ENCODE results near the gene OPN3.

The OPN3 gene

GRCh38 chr1:241617426-241617825 lies 22.7 kb downstream of the OPN3 start:
- DNase-seq = no peak

- DNase-seq = no peak
These were observed 24.9 kb downstream of the OPN3 start for GRCh38 chr1:241615043-241615974.

GRCh38 chr1:241614572-241614971 lies 25.6 kb downstream of the OPN3 start:
- no peak for DNase-seq

- no peak for DNase-seq
These were observed 26.0 kb downstream of the OPN3 start for GRCh38 chr1:241614144-241614543.

- no peak for DNase-seq
These were observed 27.4 kb downstream of the OPN3 start for GRCh38 chr1:241612533-241613477.

- no peak for DNase-seq
These were observed 28.4 kb downstream of the OPN3 start for GRCh38 chr1:241611736-241612135.

- DNase-seq = no peak
These were observed 29.1 kb downstream of the OPN3 start for GRCh38 chr1:241611063-241611462.

GRCh38 chr1:241610056-241610815 lies 29.9 kb downstream of the OPN3 start:
- DNase-seq = peak in 1 of 56 donors; percentile 5

GRCh38 chr1:241608379-241609033 lies 31.7 kb downstream of the OPN3 start:
- DNase-seq = no peak

GRCh38 chr1:241607497-241607896 lies 32.7 kb downstream of the OPN3 start:
- DNase-seq = no peak

GRCh38 chr1:241606544-241606943 lies 33.6 kb downstream of the OPN3 start:
- no peak for DNase-seq

- DNase-seq = no peak
These were observed 34.9 kb downstream of the OPN3 start for GRCh38 chr1:241605146-241605805.

GRCh38 chr1:241603731-241604245 lies 36.4 kb downstream of the OPN3 start:
- no peak for DNase-seq

- no peak for DNase-seq
These were observed 39.7 kb downstream of the OPN3 start for GRCh38 chr1:241600496-241600901.

- no peak for DNase-seq
These were observed 41.9 kb downstream of the OPN3 start for GRCh38 chr1:241598249-241598648.

- no peak for DNase-seq
These were observed 43.5 kb downstream of the OPN3 start for GRCh38 chr1:241596633-241597032.

- no peak for DNase-seq
These were observed 47.0 kb downstream of the OPN3 start for GRCh38 chr1:241593186-241593585.

GRCh38 chr1:241592273-241592958 lies 47.8 kb downstream of the OPN3 start:
- no peak for DNase-seq

GRCh38 chr1:241591736-241592135 lies 48.4 kb downstream of the OPN3 start:
- no peak for DNase-seq
